IPS-15b (cell line): ENCODE measurements around the gene PTPN1.

Experiments
- H3K27me3 ChIP-seq: one replicate; pipeline ENCODE4 v1.6.1; 2013; ENCODE audit warnings: low read length; ENCODE audit not compliant: control insufficient read depth, insufficient read depth
- H3K36me3 ChIP-seq: one replicate; pipeline ENCODE4 v1.6.1; 2013; ENCODE audit warnings: low read length; ENCODE audit not compliant: control insufficient read depth, insufficient read depth
- H3K4me1 ChIP-seq: one replicate; pipeline ENCODE4 v1.6.1; 2013; ENCODE audit warnings: mild to moderate bottlenecking, low read length; ENCODE audit not compliant: control insufficient read depth, insufficient read depth
- H3K4me3 ChIP-seq: one replicate; pipeline ENCODE4 v1.5.1; 2013; ENCODE audit warnings: low read depth, low read length
- H3K9ac ChIP-seq: one replicate; pipeline ENCODE4 v1.6.1; 2013; ENCODE audit warnings: low read depth, mild to moderate bottlenecking, low read length
- H3K9me3 ChIP-seq: one replicate; pipeline ENCODE4 v1.6.1; 2013; ENCODE audit warnings: mild to moderate bottlenecking, low read length; ENCODE audit not compliant: control insufficient read depth, insufficient read depth

PTPN1 gene

DNA sequence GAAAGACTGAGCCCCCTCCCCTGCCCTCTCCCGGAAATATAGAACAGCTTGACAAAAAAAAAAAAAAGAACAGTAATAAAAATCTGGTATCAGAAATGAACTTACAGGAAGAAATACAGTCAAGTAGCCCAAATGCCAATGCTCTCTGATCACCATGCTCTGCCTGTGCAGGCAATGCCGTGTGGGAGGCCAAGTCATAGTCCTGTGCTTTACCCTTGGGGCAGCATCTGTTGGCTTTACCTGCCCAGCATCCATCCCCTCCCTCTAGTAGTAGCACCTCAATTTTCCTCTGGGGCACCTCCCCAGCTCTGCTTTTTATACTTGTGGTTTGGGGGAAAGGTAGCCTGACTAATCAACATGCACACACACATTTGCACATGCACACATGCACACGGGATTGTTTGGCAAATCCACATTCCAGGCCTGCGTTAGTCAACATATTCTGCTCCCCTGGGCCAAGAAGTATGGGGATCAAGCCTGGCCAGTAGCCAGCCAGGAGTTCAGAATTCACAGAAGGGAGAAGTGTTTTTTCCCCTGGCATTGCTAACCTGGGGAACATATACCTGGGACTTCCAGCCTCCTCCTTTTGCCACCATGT is 111.0 kb downstream of the PTPN1 start:
- H3K36me3 ChIP-seq: no peaks in the 10 kb centered on the region
- H3K9me3 ChIP-seq: peaks cover 5% of the 10 kb centered on the region
- H3K9ac ChIP-seq: no peak overlapping the region
- no peak overlapping the region for H3K4me3 ChIP-seq
- H3K4me1 ChIP-seq: peaks cover 2% of the 10 kb centered on the region
- H3K27me3 ChIP-seq: no peaks in the 10 kb centered on the region

DNA sequence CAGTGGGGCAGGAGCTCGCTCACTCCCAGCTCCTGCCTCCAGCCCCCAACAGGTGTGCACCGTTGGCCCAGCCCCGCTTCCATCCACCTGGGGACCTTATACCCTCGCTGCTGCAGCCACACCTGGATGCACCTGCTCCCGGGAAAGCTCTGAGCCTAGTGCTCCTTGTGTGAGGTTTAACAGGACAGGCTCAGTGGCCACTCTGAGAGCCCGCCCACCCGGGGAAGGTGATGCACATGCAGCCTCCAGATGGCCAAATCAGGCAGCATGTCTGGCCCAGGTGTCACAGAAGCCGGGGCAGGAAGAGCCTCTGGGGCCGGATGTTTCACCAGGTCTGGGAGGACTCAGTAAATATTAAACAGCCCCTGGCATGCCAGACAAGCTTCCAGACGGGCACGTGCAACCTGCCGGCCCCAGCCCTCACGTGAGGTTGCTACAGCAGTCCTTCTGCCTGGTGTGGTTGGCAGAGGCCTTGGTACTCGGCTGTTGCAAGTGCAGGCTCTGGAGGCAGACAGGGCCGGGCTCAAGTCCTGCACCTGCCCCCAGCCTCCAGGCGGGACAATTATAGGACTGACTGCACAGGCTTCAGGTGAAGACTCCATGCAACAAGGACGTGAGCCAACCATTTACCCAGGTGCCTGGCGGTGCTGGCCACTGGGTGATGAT is 114.3 kb downstream of the PTPN1 start:
- Histone ChIP-seq H3K4me3 (no peak overlapping the region), H3K36me3 (no peaks in the 10 kb centered on the region), H3K9me3 (peaks cover 5% of the 10 kb centered on the region), H3K4me1 (peaks cover 2% of the 10 kb centered on the region), H3K9ac (no peak overlapping the region), H3K27me3 (no peaks in the 10 kb centered on the region)

DNA sequence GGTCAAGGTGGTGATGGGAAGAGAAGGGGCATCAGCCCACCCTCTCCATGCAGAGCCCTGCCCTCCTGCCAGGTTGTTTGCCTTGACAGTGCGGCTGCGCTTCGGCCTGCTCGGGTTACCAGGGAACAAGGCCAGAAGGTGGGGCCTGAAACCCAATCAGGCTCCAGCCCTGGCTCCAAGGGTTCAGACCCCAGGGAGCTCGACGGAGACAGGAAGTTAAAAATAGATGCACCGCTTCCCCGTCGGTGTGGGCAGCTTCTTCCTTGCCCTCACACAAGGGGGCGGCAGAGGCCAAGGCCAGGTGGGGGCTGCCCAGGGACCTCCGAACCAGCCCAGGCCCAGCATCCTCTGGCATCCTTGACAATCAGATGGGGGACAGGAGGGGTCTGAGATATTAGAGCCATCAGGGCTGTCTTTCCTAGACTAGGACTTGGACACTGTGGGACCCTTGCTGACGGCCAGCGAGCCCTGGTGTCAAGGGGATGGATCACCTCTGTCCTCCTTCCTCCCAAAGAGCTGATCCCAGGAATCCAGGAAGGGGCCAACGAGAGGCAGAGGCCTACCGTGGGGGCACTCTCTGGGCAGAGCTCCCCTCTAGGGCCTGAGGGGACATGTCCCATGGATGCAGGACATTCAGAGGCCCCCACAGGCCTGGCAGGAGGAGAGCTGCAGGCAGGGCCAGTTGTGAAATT is 115.9 kb downstream of the PTPN1 start:
- peaks cover 2% of the 10 kb centered on the region for H3K4me1 ChIP-seq
- H3K4me3 ChIP-seq: no peak overlapping the region
- H3K36me3 ChIP-seq: no peaks in the 10 kb centered on the region
- H3K9me3 ChIP-seq: peaks cover 2% of the 10 kb centered on the region
- no peaks in the 10 kb centered on the region for H3K27me3 ChIP-seq
- H3K9ac ChIP-seq: no peak overlapping the region

DNA sequence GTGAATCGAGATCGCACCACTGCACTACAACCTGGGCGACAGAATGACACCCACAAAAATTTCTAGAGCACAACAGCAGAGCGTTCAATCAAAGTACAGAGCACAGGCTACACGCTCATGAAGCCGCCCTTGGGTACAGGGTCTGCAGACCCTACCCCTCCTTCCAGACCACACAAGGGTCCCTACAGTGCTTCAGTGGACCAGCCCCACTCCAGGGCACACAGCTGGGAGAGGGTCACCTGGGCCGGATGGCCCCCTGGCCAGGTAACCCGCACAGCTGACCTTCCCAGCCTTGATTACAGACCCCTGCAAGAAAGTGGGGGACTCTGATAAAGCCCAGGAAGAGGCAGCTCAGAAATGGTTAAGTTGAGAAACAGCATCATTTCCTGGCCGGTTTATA is 117.6 kb downstream of the PTPN1 start:
- no peaks in the 10 kb centered on the region for H3K9me3 ChIP-seq
- no peaks in the 10 kb centered on the region for H3K36me3 ChIP-seq
- peaks cover 2% of the 10 kb centered on the region for H3K4me1 ChIP-seq
- no peaks in the 10 kb centered on the region for H3K27me3 ChIP-seq
- no peak overlapping the region for H3K9ac ChIP-seq
- H3K4me3 ChIP-seq: no peak overlapping the region

DNA sequence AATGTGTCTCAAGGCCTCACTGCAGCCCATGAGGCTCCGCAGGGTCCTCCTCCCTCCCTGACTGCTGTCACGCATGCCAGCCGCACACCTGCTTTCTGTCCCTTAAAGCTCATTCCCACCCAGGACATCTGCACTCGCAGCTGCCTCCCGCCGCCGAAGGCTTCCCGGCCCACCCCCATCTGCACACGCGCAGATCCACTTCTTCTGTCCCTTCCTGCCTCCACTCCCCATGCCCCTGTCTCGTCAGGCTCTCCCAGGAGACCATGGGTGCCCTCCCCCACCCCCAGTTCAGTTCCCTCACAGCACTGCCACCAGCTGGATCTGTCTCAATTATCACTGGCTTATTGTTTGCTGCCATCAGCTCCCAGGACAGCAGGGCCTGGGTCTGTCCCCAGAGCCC is 118.1 kb downstream of the PTPN1 start:
- H3K27me3 ChIP-seq: no peaks in the 10 kb centered on the region
- H3K9me3 ChIP-seq: no peaks in the 10 kb centered on the region
- H3K4me1 ChIP-seq: peaks cover 2% of the 10 kb centered on the region
- no peak overlapping the region for H3K9ac ChIP-seq
- H3K36me3 ChIP-seq: no peaks in the 10 kb centered on the region
- H3K4me3 ChIP-seq: no peak overlapping the region

DNA sequence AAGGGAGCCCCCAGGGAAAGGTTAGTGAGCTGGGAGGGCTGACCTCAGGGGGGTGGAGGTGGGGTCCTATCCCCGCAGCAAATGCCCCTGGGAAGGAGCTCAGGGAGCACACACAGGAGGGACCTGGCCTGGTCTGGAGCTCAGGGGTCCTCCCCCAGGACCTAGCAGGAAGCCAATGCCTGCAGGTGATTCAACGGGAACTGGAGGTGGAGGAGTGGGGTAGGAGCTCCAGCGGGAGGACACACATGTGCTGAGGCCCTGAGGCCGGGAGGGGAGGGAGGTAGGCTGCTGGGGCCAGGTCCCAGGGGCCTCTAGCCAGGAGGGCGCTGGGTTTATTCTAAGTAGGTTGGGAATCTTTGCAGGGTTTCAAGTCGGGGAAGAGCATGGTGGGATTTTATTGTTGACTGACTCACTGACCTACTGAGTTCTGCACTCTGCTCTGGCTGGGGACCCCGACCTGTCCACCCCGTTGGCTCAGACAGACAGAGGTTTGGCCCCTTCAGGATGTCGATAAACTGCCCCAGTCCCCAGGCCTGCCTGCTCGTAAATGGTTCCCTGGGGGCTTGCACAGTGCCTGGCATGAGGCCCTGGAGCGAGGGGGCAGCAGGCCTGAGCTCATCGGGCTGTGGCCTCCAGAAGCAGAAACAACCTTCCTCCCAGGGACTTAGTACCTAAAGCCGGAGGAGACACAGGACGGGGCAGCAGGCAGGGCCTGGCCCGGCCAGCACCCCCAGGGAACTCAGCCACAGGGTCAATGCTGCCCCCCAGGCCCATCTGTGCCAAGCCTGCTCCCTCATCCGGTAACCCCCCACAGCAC is 118.9 kb downstream of the PTPN1 start:
- Histone ChIP-seq H3K9me3 (no peaks in the 10 kb centered on the region), H3K36me3 (no peaks in the 10 kb centered on the region), H3K4me1 (peaks cover 2% of the 10 kb centered on the region), H3K27me3 (no peaks in the 10 kb centered on the region), H3K9ac (no peak overlapping the region), H3K4me3 (no peak overlapping the region)

DNA sequence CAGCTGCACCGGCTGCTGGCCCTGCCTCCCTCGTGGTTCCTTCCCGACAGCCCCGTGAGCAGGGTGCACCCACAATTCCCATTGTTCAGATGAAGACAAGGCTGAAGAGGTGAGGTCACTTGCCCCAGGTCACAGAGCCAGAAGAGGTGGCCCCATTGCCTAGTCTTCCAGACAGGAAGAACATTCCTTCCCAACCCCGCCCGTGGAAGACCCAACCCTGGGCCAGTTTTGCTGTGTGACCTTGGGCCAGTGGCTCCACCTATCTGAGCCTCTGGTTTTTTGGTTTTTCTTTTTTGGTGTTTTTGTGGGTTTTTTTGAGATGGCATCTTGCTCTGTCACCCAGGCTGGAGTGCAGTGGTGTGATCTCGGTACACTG is 119.5 kb downstream of the PTPN1 start:
- H3K36me3 ChIP-seq: no peaks in the 10 kb centered on the region
- H3K4me3 ChIP-seq: no peak overlapping the region
- H3K9ac ChIP-seq: no peak overlapping the region
- H3K4me1 ChIP-seq: peaks cover 2% of the 10 kb centered on the region
- no peaks in the 10 kb centered on the region for H3K27me3 ChIP-seq
- no peaks in the 10 kb centered on the region for H3K9me3 ChIP-seq

DNA sequence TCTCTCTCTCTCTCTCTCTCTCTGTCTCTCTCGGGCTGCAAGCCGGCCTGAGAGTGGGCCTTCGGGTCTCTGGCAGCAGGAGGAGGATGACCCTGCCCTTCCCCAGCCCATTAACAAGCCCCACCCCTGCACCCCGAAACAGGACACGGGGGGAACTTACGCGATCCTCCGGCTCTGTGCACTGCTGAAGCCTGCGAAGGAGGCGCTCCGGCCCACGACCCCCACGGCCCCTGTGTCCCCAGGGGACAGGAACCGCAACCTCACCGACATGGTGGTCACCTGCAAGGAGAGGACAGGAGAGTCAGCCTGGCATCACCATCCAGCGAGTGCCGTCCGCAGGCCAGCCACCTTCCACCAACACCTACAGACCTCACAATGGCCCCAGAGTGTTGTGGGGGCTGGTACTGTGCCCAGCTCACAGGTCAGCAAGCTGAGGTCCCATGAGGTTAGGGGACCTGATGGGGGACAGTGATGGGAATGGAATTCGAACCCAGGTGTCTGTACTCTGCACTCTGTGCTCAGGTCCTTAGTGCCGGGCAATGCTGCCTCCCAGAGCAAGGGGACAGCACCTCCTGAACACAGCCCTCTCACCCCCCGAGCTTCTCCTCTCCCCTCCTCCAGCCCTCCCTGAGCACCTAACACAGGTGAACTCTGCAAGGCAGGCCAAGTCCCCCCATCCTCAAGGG is 120.5 kb downstream of the PTPN1 start:
- Histone ChIP-seq H3K4me3 (no peak overlapping the region), H3K9ac (peak overlapping the region; percentile 8), H3K4me1 (peaks cover 2% of the 10 kb centered on the region), H3K27me3 (no peaks in the 10 kb centered on the region), H3K36me3 (no peaks in the 10 kb centered on the region), H3K9me3 (no peaks in the 10 kb centered on the region)

DNA sequence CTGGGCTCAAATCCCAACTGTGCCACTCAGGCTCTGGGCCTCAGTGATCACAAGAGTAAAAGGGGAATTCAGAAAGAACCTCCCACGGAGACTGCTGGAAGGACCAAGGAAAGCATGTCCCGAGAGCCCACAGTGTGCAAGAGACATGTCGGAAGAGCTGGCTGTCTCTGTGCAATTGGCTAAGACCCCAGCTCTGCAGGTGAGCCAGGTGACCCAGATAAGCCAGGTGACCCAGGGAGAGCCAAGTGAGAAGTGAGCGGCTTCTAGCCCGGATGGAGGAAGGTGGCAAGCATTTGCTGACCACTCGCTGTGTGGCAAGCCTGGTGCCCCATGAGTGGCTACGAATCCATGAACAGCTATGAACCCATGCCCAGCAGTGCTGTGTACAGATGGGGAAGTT is 122.1 kb downstream of the PTPN1 start:
- H3K4me3 ChIP-seq: no peak overlapping the region
- H3K36me3 ChIP-seq: no peaks in the 10 kb centered on the region
- no peak overlapping the region for H3K9ac ChIP-seq
- no peaks in the 10 kb centered on the region for H3K27me3 ChIP-seq
- H3K9me3 ChIP-seq: no peaks in the 10 kb centered on the region
- peaks cover 11% of the 10 kb centered on the region for H3K4me1 ChIP-seq

DNA sequence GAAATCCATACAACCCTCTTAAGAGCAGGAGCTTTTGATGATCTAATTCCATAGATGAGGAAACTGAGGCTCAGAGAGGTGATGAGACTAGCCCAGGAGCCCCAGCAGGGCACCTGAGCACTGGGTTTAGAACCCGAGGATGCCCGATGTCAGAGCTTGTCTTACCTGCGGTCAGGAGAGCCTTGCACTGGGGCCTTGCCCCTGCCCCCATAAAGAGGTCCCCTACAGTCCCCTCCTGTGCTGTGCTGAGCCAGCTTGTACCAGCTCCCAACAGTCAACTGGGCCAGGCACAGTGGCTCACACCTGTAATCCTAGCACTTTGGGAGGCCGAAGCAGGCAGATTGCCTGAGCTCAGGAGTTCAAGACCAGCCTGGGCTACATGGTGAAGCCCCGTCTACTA is 122.5 kb downstream of the PTPN1 start:
- Histone ChIP-seq H3K27me3 (no peaks in the 10 kb centered on the region), H3K36me3 (no peaks in the 10 kb centered on the region), H3K4me3 (no peak overlapping the region), H3K9ac (no peak overlapping the region), H3K9me3 (no peaks in the 10 kb centered on the region), H3K4me1 (peaks cover 11% of the 10 kb centered on the region)

DNA sequence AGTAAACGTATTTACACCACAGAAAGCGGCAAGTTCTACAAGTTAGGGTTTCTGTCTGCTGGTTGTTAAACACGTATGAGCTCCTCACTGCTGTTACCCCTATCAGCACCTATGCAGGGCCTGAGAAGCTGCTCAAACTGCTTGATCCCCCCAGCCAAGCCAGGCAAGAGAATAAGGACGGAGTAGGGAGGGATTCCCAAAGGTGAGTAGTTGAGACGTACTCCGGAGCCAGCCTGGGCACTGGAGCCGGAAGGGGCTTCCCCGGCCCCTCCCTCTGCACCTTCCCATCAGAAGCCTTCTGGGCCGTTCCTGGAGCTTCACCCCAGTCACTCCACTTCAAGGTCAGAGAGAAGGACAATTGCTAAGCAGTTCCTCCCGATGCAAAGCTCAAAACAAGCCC is 123.2 kb downstream of the PTPN1 start:
- H3K27me3 ChIP-seq: no peaks in the 10 kb centered on the region
- H3K9ac ChIP-seq: no peak overlapping the region
- no peaks in the 10 kb centered on the region for H3K36me3 ChIP-seq
- peaks cover 11% of the 10 kb centered on the region for H3K4me1 ChIP-seq
- H3K9me3 ChIP-seq: no peaks in the 10 kb centered on the region
- no peak overlapping the region for H3K4me3 ChIP-seq
